BE2C (cell line): ENCODE results near the gene NOTO.

Experiments used
- DNase-seq: peaks from one replicate; pipeline ENCODE4 v3.0.0-alpha.2; 2020
- H3K27me3 ChIP-seq: fragments of 250-450 bp; sonication (Bioruptor Pico); 2 replicates; pipeline ENCODE4 v1.5.1; 2020; ENCODE audit warnings: mild to moderate bottlenecking
- H3K36me3 ChIP-seq: fragments of 250-450 bp; sonication (Bioruptor Pico); 2 replicates; pipeline ENCODE4 v1.5.1; 2020; ENCODE audit warnings: mild to moderate bottlenecking
- H3K4me1 ChIP-seq: fragments of 250-450 bp; sonication (Bioruptor Pico); 2 replicates; pipeline ENCODE4 v1.5.1; 2020
- H3K4me3 ChIP-seq: 2 replicates; pipeline ENCODE4 v1.5.1; 2011; ENCODE audit warnings: low read depth, low read length
- H3K9me3 ChIP-seq: fragments of 250-450 bp; sonication (Bioruptor Pico); 2 replicates; pipeline ENCODE4 v1.5.1; 2020
- CTCF ChIP-seq: IDR thresholded peaks from 2 replicates; pipeline ENCODE4 v1.5.1; 2012; ENCODE audit warnings: mild to moderate bottlenecking, low read depth, low read length

The NOTO gene

GRCh38 chr2:73203055-73203681 is 794 bp downstream of the NOTO start:
- Histone ChIP-seq H3K4me3 (no peak overlapping the region), H3K9me3 (no peaks in the 10 kb centered on the region), H3K4me1 (no peaks in the 10 kb centered on the region), H3K27me3 (peaks cover 37% of the 10 kb centered on the region), H3K36me3 (no peaks in the 10 kb centered on the region)
- DNase-seq: no peak
- no peak for TF ChIP-seq CTCF

DNA sequence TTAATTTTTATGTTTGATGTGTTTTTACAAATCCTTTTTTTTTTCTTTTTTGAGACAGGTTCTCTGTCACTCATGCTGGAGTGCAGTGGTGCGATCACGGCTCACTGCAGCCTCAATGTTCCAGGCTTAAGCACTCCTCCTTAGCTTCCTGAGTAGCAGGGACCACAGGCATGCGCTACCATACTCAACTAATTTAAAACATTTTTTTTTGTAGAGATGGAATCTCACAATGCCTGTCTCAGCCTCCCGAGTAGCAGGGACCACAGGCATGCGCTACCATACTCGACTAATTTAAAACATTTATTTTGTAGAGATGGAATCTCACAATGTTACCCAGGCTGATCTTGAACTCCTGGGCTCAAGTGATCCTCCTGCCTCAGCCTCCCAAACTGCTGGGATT is 3.2 kb downstream of the NOTO start:
- no peak for TF ChIP-seq CTCF
- no peaks in the 10 kb centered on the region for H3K36me3 ChIP-seq
- H3K9me3 ChIP-seq: no peaks in the 10 kb centered on the region
- DNase-seq: no peak
- no peaks in the 10 kb centered on the region for H3K4me1 ChIP-seq
- H3K4me3 ChIP-seq: no peak overlapping the region
- H3K27me3 ChIP-seq: peaks cover 37% of the 10 kb centered on the region

DNA sequence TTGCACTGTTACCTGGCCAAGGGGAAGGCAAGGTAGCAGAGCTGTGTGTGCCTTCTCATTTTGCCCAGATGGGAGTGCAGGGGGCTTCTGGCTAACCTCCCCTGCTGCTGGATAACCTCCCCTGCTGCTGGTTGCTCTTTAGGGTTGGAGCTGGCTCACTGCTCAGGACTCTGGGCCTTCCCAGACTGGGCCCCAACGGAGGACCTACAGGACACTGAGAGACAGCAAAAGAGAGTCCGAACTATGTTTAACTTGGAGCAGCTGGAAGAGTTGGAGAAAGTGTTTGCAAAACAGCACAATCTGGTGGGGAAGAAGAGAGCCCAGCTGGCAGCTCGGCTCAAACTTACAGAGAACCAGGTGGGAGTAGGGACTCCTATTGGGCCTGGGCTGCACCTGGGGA is 5.9 kb downstream of the NOTO start:
- TF ChIP-seq CTCF: no peak
- H3K4me1 ChIP-seq: no peaks in the 10 kb centered on the region
- DNase-seq: no peak
- no peak overlapping the region for H3K4me3 ChIP-seq
- no peaks in the 10 kb centered on the region for H3K9me3 ChIP-seq
- H3K27me3 ChIP-seq: peaks cover 18% of the 10 kb centered on the region
- H3K36me3 ChIP-seq: no peaks in the 10 kb centered on the region

GRCh38 chr2:73210019-73210418 is 7.6 kb downstream of the NOTO start:
- no peak for TF ChIP-seq CTCF
- H3K9me3 ChIP-seq: no peaks in the 10 kb centered on the region
- H3K36me3 ChIP-seq: no peaks in the 10 kb centered on the region
- no peak for DNase-seq
- peaks cover 5% of the 10 kb centered on the region for H3K27me3 ChIP-seq
- H3K4me1 ChIP-seq: no peaks in the 10 kb centered on the region
- no peak overlapping the region for H3K4me3 ChIP-seq

- no peaks in the 10 kb centered on the region for H3K36me3 ChIP-seq
- H3K9me3 ChIP-seq: no peaks in the 10 kb centered on the region
- no peak for TF ChIP-seq CTCF
- no peak for DNase-seq
- peaks cover 3% of the 10 kb centered on the region; the same call in 1 of the 2 replicates for H3K27me3 ChIP-seq
- H3K4me1 ChIP-seq: no peaks in the 10 kb centered on the region
- H3K4me3 ChIP-seq: no peak overlapping the region
These were observed 8.3 kb downstream of the NOTO start for GRCh38 chr2:73210696-73211095.

DNA sequence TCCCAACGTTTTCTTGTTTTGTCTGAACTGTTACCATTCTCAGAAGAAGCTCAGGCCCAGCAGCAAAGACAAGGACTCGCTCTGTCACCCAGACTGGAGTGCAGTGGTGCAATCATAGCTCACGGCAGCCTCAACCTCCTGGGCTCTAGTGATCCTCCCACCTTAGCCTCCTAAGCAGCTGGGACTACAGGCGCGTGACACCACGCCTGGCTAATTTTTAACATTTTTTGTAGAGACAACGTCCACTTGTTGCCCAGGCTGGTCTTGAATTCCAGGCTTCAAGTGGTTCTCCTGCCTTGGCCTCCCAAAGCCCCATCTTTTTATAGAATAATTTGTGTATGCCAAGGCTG is 9.7 kb downstream of the NOTO start:
- Histone ChIP-seq H3K9me3 (no peaks in the 10 kb centered on the region), H3K36me3 (no peaks in the 10 kb centered on the region), H3K4me3 (no peak overlapping the region), H3K4me1 (no peaks in the 10 kb centered on the region), H3K27me3 (no peaks in the 10 kb centered on the region)
- no peak for TF ChIP-seq CTCF
- no peak for DNase-seq
